CD4-positive, alpha-beta T cell treated with Interleukin-4 for 1 hour (primary cell): ENCODE measurements around the gene SLFN11.
"Not testable (repeated sequence)": the region's sequence is repeated elsewhere in the genome, so short reads cannot be mapped to it uniquely, and the experiment has no call there.

Experiments
- DNase-seq, 2 donors: peaks; one replicate each; pipeline ENCODE4 v3.0.0-alpha.2; 2020 to 2022

SLFN11 gene, protein sequence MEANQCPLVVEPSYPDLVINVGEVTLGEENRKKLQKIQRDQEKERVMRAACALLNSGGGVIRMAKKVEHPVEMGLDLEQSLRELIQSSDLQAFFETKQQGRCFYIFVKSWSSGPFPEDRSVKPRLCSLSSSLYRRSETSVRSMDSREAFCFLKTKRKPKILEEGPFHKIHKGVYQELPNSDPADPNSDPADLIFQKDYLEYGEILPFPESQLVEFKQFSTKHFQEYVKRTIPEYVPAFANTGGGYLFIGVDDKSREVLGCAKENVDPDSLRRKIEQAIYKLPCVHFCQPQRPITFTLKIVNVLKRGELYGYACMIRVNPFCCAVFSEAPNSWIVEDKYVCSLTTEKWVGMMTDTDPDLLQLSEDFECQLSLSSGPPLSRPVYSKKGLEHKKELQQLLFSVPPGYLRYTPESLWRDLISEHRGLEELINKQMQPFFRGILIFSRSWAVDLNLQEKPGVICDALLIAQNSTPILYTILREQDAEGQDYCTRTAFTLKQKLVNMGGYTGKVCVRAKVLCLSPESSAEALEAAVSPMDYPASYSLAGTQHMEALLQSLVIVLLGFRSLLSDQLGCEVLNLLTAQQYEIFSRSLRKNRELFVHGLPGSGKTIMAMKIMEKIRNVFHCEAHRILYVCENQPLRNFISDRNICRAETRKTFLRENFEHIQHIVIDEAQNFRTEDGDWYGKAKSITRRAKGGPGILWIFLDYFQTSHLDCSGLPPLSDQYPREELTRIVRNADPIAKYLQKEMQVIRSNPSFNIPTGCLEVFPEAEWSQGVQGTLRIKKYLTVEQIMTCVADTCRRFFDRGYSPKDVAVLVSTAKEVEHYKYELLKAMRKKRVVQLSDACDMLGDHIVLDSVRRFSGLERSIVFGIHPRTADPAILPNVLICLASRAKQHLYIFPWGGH

GRCh38 chr17:35373534-35373983 lies at the start of gene SLFN11:
SLFN11 (minus strand) TSS chr17:35373621; CDS start chr17:35363807, 9,814 bp downstream.
- peak; percentile 90 to 91 for DNase-seq

DNA sequence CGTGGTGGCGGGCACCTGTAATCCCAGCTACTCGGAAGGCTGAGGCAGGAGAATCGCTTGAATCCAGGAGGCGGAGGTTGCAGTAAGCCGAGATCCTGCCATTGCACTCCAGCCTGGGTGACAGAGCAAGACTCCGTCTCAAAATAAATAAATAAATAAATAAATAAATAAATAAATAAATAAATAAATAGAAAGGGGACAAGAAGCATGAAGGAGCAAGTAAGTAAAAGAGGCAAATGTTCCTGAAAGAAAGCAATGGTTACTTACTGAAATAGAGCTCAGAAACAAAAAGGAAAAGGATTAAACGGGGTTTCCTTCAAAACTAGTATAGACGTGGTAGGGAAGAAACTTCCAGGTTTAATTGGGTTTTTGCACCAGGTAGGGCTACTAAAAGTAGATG lies 47.6 kb upstream of the SLFN11 start:
- not testable (repeated sequence) for DNase-seq

DNA sequence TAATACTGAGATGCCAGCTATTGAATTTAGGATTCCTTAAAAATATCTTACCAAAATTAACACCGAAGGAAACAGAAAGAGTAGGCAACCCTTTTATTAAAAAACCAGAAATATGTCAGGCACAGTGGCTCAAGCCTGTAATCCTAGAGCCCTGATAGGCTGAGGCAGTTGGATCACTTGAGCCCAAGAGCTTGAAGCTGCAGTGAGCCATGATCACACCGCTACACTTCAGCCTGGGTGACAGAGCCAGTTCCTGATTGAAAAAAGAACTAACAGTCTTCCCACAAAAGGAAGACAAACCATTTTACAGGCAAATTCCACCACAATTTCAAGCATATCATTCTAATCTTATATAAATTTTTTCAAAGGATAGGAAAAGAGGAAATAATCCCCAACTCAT lies 43.2 kb upstream of the SLFN11 start:
- DNase-seq = no peak

DNA sequence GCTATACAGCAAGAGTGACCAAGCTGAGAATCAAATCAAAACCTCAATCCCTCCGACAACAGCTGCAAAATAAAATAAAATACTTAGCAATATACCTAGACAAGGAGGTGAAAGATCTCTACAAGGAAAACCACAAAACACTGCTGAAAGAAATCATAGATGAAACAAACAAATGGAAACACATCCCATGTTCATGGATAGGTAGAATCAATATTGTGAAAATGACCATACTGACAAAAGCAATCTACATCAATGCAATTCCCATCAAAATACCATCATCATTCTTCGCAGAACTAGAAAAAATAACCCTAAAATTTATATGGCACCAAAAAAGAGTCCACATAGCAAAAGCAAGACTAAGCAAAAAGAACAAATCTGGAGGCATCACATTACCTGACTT lies 41.3 kb upstream of the SLFN11 start:
- DNase-seq = not testable (repeated sequence)

GRCh38 chr17:35414247-35414646 lies 40.8 kb upstream of the SLFN11 start:
- DNase-seq = no peak

- DNase-seq = no peak
Measured at GRCh38 chr17:35407531-35407930, 34.1 kb upstream of the SLFN11 start.

GRCh38 chr17:35406568-35406967 lies 33.1 kb upstream of the SLFN11 start:
- DNase-seq = no peak

GRCh38 chr17:35404360-35404759 lies 30.9 kb upstream of the SLFN11 start:
- DNase-seq = peak in 1 of 2 donors; percentile 20

DNA sequence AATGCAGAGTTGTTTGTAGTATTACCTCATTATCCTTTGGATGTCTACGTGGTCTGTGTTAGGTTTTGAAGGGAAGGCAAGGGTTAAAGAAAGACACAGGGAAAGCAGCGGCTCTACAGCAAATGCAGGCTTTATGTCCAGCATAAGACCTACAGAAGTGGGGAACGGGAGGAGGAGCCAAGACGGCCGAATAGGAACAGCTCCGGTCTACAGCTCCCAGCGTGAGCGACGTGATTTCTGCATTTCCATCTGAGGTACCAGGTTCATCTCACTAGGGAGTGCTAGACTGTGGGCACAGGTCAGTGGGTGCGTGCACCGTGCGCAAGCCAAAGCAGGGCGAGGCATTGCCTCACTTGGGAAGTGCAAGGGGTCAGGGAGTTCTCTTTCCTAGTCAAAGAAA lies 20.4 kb upstream of the SLFN11 start:
- not testable (repeated sequence) for DNase-seq

DNA sequence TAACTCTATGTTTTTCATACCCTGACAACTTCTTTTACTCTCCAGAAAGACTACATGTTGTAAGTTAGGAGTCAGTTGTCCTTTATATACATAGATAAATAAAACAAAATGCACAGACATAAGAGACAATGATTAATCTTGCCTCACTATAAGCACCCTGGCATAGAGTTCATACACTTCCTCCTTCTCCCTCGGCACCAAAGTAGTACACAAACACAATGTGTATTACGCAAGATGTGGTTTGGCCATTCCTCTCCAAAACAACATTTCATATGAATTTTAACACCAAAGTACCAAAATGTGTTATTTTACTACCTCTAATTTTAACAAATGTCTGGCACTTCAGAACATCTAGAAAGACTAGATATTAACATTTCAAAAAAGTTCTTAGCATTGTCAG lies 17.2 kb upstream of the SLFN11 start:
- DNase-seq = no peak

DNA sequence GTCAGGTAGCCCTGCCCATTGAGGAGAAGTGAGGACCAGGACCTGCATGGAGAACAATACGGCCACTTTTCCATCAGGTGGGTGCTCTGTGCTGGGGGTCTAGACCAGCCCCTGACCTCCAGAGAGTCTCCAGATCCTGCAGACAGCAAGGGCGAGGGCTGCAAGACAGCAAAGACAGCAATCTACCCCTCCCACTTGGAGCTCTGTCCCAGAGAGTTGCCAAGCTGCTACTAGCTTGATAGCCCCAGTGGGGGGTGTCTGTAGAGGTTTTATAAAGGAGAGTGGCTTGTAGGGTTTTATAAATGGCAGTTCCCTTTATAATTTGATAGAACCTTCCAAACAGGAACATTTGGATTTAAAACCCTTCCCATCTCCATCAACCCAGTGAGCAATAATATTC lies 16.7 kb upstream of the SLFN11 start:
- no peak for DNase-seq

DNA sequence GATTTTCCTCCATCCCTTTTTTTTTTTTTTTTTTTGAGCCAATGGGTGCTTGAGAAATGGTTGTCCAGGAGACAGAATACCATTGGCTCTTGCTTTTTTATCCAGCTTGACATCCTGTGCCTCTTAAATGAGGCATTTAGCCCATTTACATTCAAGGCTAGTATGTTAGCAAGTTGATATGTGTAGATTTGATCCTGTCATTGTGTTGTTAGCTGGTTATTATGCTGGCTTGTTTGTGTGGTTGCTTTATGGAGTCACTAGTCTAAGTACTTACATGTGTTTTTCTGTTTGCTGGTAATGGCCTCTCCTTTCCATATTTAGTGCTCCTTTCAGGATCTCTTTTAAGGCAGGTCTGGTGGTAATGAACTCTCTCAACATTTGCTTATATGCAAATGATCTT lies 14.1 kb upstream of the SLFN11 start:
- DNase-seq = no peak

- DNase-seq = no peak
Measured at GRCh38 chr17:35377706-35378105, 4.3 kb upstream of the SLFN11 start.

- DNase-seq = no peak
Measured at GRCh38 chr17:35377068-35377467, 3.6 kb upstream of the SLFN11 start.

GRCh38 chr17:35376245-35376644 lies 2.8 kb upstream of the SLFN11 start:
- DNase-seq = no peak

- DNase-seq = no peak
Measured at GRCh38 chr17:35374766-35375344, 1.4 kb upstream of the SLFN11 start.

DNA sequence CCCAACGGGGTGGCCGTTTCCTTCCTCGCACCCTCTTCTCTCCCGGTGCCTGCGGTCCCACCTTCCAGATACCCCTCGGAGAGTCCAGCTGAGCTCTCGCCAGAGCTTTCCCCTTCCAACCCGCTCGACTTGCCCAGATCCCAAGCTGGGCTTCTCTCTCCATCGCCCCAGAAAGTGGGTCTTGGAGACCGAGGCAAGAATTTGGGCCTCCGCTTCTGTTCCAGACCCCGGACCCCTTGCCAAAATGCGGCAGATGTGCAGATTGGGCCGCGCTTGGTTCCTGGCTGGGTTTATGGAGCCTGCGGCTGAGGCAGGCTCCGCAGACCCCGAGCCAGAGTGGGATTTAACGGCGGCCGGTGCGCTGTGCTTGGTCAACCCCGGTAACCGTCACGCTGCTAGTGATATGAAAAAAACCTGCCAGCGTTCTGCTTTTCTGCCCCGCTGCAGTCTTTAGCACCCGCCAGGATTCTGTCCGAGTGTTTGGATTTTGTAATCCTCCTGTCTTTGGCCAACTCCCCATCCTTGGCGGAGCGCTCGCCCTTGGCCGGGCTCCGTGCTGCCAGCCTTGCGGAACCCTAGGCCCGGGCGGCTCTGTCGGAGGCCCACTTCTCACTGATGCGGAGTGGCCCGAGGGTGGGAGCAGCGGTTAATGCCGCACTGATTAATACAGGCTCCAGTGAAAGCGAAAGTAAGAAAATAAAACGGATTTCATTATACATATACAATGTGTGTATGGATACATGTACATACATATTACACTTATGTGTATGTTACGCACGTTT lies 754 bp upstream of the SLFN11 start:
- peak; percentile 39 to 69 for DNase-seq

DNA sequence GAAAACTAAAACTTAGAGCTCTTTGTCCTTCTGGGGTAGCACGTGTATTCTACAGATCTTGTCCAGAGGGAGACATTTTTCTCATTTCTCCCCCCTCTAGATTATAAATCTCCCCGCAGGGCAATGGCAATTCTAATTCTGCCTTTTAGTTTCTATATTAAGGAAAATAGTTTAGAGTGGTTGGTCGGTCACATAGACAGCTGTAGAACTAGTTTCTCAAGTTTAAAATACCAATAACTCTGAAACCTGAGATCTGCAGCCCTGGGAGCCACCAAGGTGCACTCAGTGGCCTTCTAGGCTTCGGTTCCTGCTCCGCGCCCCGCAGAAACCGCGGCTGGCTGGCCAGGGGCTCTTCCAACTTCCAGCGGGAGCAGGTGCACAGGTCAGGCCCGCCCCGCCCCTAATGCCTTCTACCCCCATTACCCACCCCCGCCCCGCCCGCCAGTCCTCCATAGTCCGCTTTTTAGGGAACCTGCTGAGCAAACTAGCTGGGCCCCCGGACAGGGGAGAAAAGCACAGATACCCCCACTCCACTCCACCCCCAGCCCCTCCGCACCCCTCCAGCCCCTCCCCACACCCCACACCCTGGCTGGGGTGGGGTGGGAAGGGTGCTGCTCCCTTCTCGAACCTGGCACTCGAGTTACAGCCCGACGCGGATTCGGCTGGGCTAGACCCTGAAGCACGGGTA lies 431 bp downstream of the SLFN11 start:
- DNase-seq = peak; percentile 25 to 38

DNA sequence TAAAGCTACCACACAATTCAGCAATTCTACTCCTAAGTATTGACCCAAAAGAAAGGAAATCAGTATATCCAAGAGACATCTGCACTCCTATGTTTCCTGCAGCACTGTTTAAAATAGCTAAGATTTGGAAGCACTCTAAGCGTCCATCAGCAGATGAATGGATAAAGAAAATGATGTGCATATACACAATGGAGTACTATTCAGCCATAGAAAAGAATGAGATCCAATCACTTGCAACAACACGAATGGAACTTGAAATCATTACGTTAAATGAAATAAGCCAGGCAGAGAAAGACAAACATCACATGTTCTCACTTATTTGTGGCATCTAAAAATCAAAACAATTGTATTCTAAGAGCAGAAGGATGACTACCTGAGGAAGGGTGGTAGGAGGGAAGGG lies 1.5 kb downstream of the SLFN11 start:
- no peak for DNase-seq

GRCh38 chr17:35368081-35368830 lies 5.2 kb downstream of the SLFN11 start:
- DNase-seq = peak; percentile 71

DNA sequence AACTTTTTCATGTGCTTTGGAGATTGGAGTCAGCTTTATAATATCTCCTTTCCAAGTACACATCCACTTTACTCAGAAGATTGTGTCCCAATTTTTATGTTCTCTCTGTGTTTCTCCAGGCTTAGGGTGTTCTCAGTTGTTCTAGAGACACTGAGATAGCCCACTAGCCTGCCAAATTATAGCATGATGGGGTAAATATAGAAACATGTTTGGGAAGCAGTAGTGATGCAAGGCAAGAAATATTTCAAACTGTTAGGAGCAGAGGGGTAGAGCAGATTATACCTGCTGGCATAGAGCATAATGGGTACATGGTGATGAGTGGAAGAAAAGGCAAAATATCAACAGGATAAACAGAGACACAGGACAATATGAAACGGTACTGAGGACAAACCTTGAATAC lies 12.4 kb downstream of the SLFN11 start:
- no peak for DNase-seq
